ENCODE measurements around the gene IL25.

The IL25 gene

DNA sequence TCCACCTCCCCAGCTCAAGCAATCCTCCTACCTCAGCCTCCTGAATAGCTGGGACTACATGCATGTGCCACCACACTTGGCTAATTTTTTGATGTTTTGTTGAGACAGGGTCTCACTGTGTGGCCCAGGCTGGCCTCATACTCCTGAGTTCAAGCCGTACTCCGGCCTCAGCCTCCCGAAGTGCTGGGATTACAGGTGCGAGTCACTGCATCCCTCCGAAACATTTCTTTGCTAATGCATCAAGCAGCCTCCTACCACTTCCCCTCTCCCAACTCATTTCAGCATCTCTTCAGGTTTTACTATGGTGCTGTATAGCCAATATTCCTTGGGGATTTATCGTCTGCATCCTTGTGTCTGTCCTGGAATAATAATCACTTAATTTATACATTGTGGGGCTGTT, 17.6 kb upstream of the IL25 start:
- H3K4me1 ChIP-seq (ENCODE audit: insufficient read depth, low read length, severe bottlenecking) = no peaks in the 10 kb centered on the region
- no peak overlapping the region for H2AFZ ChIP-seq (ENCODE audit: low read length)
- no peak overlapping the region for H3K9ac ChIP-seq (ENCODE audit: low read length)
- no peak overlapping the region for H3K4me3 ChIP-seq (ENCODE audit: low read depth, low read length, poor library complexity, severe bottlenecking)
- no peak overlapping the region for H3K4me2 ChIP-seq (ENCODE audit: low read length)
- no peaks in the 10 kb centered on the region for H3K36me3 ChIP-seq (ENCODE audit: insufficient read depth, low read length)
- no peaks in the 10 kb centered on the region for H4K20me1 ChIP-seq (ENCODE audit: insufficient read depth, low read length)
- no peaks in the 10 kb centered on the region for H3F3A ChIP-seq (ENCODE audit: insufficient read depth, low read length)
- H3K27me3 ChIP-seq (ENCODE audit: insufficient read depth, low read length) = 0 out of 2 replicates have a peak, but pooled peaks cover under 1% of the 10 kb centered on the region
- no peaks in the 10 kb centered on the region for H3K9me3 ChIP-seq (ENCODE audit: low read length)
- no peaks in the 10 kb centered on the region for H3K9me2 ChIP-seq (ENCODE audit: low read depth, low read length)
- TF ChIP-seq, protein P1, sequence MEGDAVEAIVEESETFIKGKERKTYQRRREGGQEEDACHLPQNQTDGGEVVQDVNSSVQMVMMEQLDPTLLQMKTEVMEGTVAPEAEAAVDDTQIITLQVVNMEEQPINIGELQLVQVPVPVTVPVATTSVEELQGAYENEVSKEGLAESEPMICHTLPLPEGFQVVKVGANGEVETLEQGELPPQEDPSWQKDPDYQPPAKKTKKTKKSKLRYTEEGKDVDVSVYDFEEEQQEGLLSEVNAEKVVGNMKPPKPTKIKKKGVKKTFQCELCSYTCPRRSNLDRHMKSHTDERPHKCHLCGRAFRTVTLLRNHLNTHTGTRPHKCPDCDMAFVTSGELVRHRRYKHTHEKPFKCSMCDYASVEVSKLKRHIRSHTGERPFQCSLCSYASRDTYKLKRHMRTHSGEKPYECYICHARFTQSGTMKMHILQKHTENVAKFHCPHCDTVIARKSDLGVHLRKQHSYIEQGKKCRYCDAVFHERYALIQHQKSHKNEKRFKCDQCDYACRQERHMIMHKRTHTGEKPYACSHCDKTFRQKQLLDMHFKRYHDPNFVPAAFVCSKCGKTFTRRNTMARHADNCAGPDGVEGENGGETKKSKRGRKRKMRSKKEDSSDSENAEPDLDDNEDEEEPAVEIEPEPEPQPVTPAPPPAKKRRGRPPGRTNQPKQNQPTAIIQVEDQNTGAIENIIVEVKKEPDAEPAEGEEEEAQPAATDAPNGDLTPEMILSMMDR (IDR thresholded peaks at IDR 0.05; ENCODE audit: low read length) = no peak
- TF ChIP-seq EZH2 (IDR thresholded peaks at IDR 0.05; ENCODE audit: borderline replicate concordance, low read length) = no peak
- H3K79me2 ChIP-seq (ENCODE audit: insufficient read depth, low read length) = no peaks in the 10 kb centered on the region
- H3K27ac ChIP-seq (ENCODE audit: low read depth, low read length, poor library complexity, severe bottlenecking) = no peak overlapping the region

DNA sequence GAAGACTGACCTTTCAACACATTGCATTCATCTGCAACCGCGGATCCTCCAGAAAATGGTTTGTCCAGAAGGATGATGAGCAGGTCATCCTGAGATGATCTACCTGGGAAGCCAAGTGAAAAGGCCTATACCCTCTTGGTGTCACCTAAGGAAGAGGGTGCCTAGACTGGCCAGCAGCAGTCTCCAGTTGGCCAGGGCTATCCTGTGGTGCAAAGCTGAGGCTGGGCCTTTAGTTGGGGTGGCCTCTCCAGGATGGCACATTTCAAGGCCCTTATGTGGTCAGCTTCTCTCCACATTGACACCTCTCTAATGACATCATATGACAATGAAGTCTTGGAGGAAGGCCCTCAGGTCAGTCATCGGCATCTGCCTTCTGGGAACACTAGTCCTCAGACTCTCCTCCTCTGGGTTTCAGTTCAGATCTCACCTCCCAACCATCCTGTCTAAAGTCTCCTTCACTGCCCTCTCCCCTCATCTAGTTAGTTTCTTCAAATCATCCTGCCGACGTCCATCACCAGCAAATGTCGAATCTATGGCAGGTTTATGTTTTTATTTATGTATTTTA, 16.7 kb upstream of the IL25 start:
- TF ChIP-seq EZH2 (IDR thresholded peaks at IDR 0.05; ENCODE audit: borderline replicate concordance, low read length) = no peak
- TF ChIP-seq, protein P1 (IDR thresholded peaks at IDR 0.05; ENCODE audit: low read length) = no peak
- H3K27me3 ChIP-seq (ENCODE audit: insufficient read depth, low read length) = peaks cover 5% of the 10 kb centered on the region; the same call in 1 of the 2 replicates

DNA sequence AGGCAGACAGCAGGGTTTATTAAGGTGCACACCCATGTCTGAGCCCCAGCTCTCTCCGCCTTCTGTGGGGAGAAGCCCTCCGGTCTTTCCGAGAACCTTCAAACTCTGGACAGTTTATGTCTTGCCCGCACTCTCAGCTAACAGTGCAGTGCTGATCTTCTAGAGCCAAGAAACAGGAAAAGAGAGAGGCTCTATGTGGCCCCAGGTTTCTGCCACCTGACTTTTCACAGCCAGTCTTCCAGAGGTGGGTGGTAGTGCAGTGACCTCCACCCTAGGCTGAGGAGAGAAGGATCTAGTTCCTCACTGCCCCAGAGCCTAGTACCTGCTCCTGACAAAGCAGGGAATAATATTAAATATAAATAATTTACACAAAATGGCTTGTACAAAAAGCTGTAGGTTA, 15.9 kb upstream of the IL25 start:
- no peaks in the 10 kb centered on the region for H3K9me2 ChIP-seq (ENCODE audit: low read depth, low read length)
- no peaks in the 10 kb centered on the region for H3K4me1 ChIP-seq (ENCODE audit: insufficient read depth, low read length, severe bottlenecking)
- H3K79me2 ChIP-seq (ENCODE audit: insufficient read depth, low read length) = no peaks in the 10 kb centered on the region
- no peak overlapping the region for H3K4me3 ChIP-seq (ENCODE audit: low read depth, low read length, poor library complexity, severe bottlenecking)
- no peak overlapping the region for H3K9ac ChIP-seq (ENCODE audit: low read length)
- no peak overlapping the region for H3K4me2 ChIP-seq (ENCODE audit: low read length)
- no peaks in the 10 kb centered on the region for H3K9me3 ChIP-seq (ENCODE audit: low read length)
- H4K20me1 ChIP-seq (ENCODE audit: insufficient read depth, low read length) = no peaks in the 10 kb centered on the region
- no peak overlapping the region for H2AFZ ChIP-seq (ENCODE audit: low read length)
- H3K27ac ChIP-seq (ENCODE audit: low read depth, low read length, poor library complexity, severe bottlenecking) = no peak overlapping the region
- no peaks in the 10 kb centered on the region for H3F3A ChIP-seq (ENCODE audit: insufficient read depth, low read length)
- no peak for TF ChIP-seq EZH2 (IDR thresholded peaks at IDR 0.05; ENCODE audit: borderline replicate concordance, low read length)
- TF ChIP-seq, protein P1 (IDR thresholded peaks at IDR 0.05; ENCODE audit: low read length) = no peak
- peaks cover 5% of the 10 kb centered on the region; the same call in 1 of the 2 replicates for H3K27me3 ChIP-seq (ENCODE audit: insufficient read depth, low read length)
- no peaks in the 10 kb centered on the region for H3K36me3 ChIP-seq (ENCODE audit: insufficient read depth, low read length)

More for the DNA sequence above, 16.7 kb upstream of the IL25 start:
- Histone ChIP-seq H3K4me2 (ENCODE audit: low read length) (no peak overlapping the region), H2AFZ (ENCODE audit: low read length) (no peak overlapping the region), H3K4me1 (ENCODE audit: insufficient read depth, low read length, severe bottlenecking) (no peaks in the 10 kb centered on the region), H3K36me3 (ENCODE audit: insufficient read depth, low read length) (no peaks in the 10 kb centered on the region), H3K4me3 (ENCODE audit: low read depth, low read length, poor library complexity, severe bottlenecking) (no peak overlapping the region), H3K79me2 (ENCODE audit: insufficient read depth, low read length) (no peaks in the 10 kb centered on the region), H3K9me3 (ENCODE audit: low read length) (no peaks in the 10 kb centered on the region), H3K9me2 (ENCODE audit: low read depth, low read length) (no peaks in the 10 kb centered on the region), H3F3A (ENCODE audit: insufficient read depth, low read length) (no peaks in the 10 kb centered on the region), H3K9ac (ENCODE audit: low read length) (no peak overlapping the region), H3K27ac (ENCODE audit: low read depth, low read length, poor library complexity, severe bottlenecking) (no peak overlapping the region), H4K20me1 (ENCODE audit: insufficient read depth, low read length) (no peaks in the 10 kb centered on the region)

Data from OCI-LY1 (cell line).